Ishikawa (cell line): ENCODE measurements around the gene TMEM30B.

Source experiments
- CEBPB ChIP-seq: IDR thresholded peaks from 2 replicates; pipeline ENCODE4 v1.6.1; 2012
- CREB1 ChIP-seq: IDR thresholded peaks from 2 replicates; pipeline ENCODE4 v1.6.1; 2012; ENCODE audit warnings: low read depth
- EGR1 ChIP-seq: IDR thresholded peaks from 2 replicates; pipeline ENCODE4 v1.6.1; 2012
- EP300 ChIP-seq: IDR thresholded peaks from 2 replicates; pipeline ENCODE4 v1.6.1; 2012; ENCODE audit warnings: borderline replicate concordance
- FOXM1 ChIP-seq: IDR thresholded peaks from 2 replicates; pipeline ENCODE4 v1.6.1; 2012; ENCODE audit warnings: low read depth, borderline replicate concordance
- MAX ChIP-seq: IDR thresholded peaks from 2 replicates; pipeline ENCODE4 v1.6.1; 2012
- NFIC ChIP-seq: IDR thresholded peaks from 2 replicates; pipeline ENCODE4 v1.6.1; 2012
- RAD21 ChIP-seq: IDR thresholded peaks from 2 replicates; pipeline ENCODE4 v1.6.1; 2012; ENCODE audit warnings: low read depth
- REST ChIP-seq: IDR thresholded peaks from 2 replicates; pipeline ENCODE4 v1.6.1; 2012; ENCODE audit warnings: low read depth, mild to moderate bottlenecking
- TAF1 ChIP-seq: IDR thresholded peaks from 2 replicates; pipeline ENCODE4 v1.6.1; 2012; ENCODE audit warnings: low read depth, mild to moderate bottlenecking
- TCF12 ChIP-seq: IDR thresholded peaks from 2 replicates; pipeline ENCODE4 v1.6.1; 2012; ENCODE audit warnings: low read depth
- TEAD4 ChIP-seq: IDR thresholded peaks from 2 replicates; pipeline ENCODE4 v1.6.1; 2012
- USF1 ChIP-seq: IDR thresholded peaks from 2 replicates; pipeline ENCODE4 v1.6.1; 2012
- YY1 ChIP-seq: IDR thresholded peaks from 2 replicates; pipeline ENCODE4 v1.6.1; 2012; ENCODE audit warnings: low read depth
- ZBTB7A ChIP-seq: IDR thresholded peaks from 2 replicates; pipeline ENCODE4 v1.6.1; 2012; ENCODE audit warnings: low read depth

The TMEM30B gene

GRCh38 chr14:61300209-61300608 is 19.1 kb upstream of the TMEM30B start:
- no peak for TF ChIP-seq RAD21
- TF ChIP-seq YY1 = no peak
- no peak for TF ChIP-seq MAX
- TF ChIP-seq CEBPB = no peak
- no peak for TF ChIP-seq USF1
- TF ChIP-seq CREB1 = no peak
- TF ChIP-seq EGR1 = no peak
- TF ChIP-seq REST = no peak
- no peak for TF ChIP-seq TCF12
- no peak for TF ChIP-seq TEAD4
- no peak for TF ChIP-seq EP300
- no peak for TF ChIP-seq FOXM1
- no peak for TF ChIP-seq NFIC
- no peak for TF ChIP-seq TAF1
- TF ChIP-seq ZBTB7A = no peak

- TF ChIP-seq NFIC (no peak), REST (no peak), RAD21 (no peak), EGR1 (no peak), YY1 (no peak), TAF1 (no peak), TCF12 (no peak)
Measured at GRCh38 chr14:61298824-61299223, 17.7 kb upstream of the TMEM30B start.

- TF ChIP-seq YY1 (no peak), USF1 (no peak), EP300 (no peak), REST (no peak), TEAD4 (no peak), TCF12 (no peak), CEBPB (no peak), MAX (no peak), CREB1 (no peak), RAD21 (no peak), ZBTB7A (no peak), FOXM1 (no peak), EGR1 (no peak), TAF1 (no peak), NFIC (no peak)
Measured at GRCh38 chr14:61297581-61297980, 16.4 kb upstream of the TMEM30B start.

- no peak for TF ChIP-seq CREB1
- TF ChIP-seq RAD21 = peak; percentile 83
- no peak for TF ChIP-seq REST
Measured at GRCh38 chr14:61296719-61297502, 15.8 kb upstream of the TMEM30B start.
